ENCODE measurements around the gene LGALS1.

DNA sequence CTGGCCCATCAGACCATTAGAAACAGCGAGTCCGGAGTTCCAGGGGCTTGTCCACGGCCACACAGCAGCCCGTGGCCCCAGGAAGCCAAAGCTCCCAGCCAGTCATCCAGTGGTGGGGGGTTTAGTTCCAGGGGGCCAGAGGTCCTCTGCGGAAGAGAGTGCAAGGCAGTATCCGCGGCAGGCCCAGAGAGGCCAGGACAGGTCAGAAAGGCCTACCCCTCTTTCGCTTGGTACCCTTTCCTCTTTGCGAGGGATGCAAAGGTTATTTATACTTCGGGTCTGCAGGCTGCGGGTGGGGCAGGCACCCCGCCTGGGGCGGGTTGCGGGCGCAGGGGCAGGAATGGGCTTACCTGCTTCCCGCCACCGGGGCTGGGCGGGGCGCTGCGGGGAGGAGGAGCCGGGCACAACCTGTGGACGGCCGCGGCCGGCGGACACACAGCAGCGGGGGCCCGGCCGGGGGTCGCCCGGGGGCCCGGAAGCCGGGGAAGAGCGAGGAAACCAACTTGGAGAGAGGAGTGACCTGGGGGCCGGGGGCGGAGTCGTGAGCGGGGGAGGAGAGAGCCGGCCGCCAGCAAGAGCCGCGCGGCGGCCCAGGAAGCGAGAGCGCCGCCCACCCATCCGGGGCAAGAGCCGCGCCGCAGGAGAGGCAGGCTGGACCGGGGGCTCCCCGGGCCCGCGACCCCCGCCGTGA is 36.2 kb upstream of the LGALS1 start, which contains the start of gene SH3BP1:
- TF ChIP-seq POLR2AphosphoS5 (IDR thresholded peaks at IDR 0.05; ENCODE audit: low read depth, low read length) (no peak), POLR2A (IDR thresholded peaks at IDR 0.05; ENCODE audit: low read depth, low read length) (no peak)
